ENCODE data around the gene WFDC2. TPM values are rescaled to one million over a fixed set of nuclear protein-coding genes. Genes with fewer than 3 reads are reported as not detected.

The WFDC2 gene
- total and polyA plus RNA-seq, 2 donors (not counting 3 experiments of a cell fraction or from before 2014, with no cell fraction given): not detected

- CTCF ChIA-PET: interaction anchor here (1.0 to 1.8 kb wide), 3 partner anchors 9 to 93 kb away, joined by 3 to 4 read pairs (median 3); no protein-coding TSS in a partner anchor
- dilution Hi-C loops (cut with MboI; ENCODE audit: extremely low pct_ligation_motif_present, low sequenced_read_pairs): no loop called here
- no peaks in the 10 kb centered on the region for H3K9me3 ChIP-seq (replicated peaks; ENCODE audit: control insufficient read depth, insufficient read depth, low read length)
Measured at GRCh38 chr20:45467172-45467571, 2.4 kb upstream of the WFDC2 start.

More at GRCh38 chr20:45467172-45467571, 2.4 kb upstream of the WFDC2 start:
- DNase-seq (ENCODE audit: low read depth, low spot score) (no peak), FAIRE-seq (no peak)
- H3K9ac ChIP-seq (replicated peaks; ENCODE audit: extremely low read depth, insufficient read depth, low read length): no peak overlapping the region
- no peak overlapping the region for H3K4me3 ChIP-seq (replicated peaks in 1 of 3; ENCODE audit: insufficient read depth in 1 of 3, low read depth in 1 of 3, low read length in 3 of 3)
- TF ChIP-seq JUN (IDR thresholded peaks at IDR 0.05; ENCODE audit: borderline replicate concordance, insufficient read depth, insufficient read length, low read depth) (no peak), MYC (IDR thresholded peaks at IDR 0.05; ENCODE audit: low read depth, low read length) (no peak), FOS (IDR thresholded peaks at IDR 0.05; ENCODE audit: borderline replicate concordance, insufficient read depth, low read length) (no peak), CTCF (IDR thresholded peaks at IDR 0.05; ENCODE audit: extremely low read depth in 1 of 2, insufficient read depth in 1 of 2, low read depth in 1 of 2, low read length in 2 of 2) (no peak), GATA2 (IDR thresholded peaks at IDR 0.05; ENCODE audit: insufficient read depth, insufficient read length, low read depth, low read length) (no peak), EZH2 (IDR thresholded peaks at IDR 0.05; ENCODE audit: borderline replicate concordance, low read depth, low read length, severe bottlenecking) (no peak), POLR2AphosphoS5 (IDR thresholded peaks at IDR 0.05; ENCODE audit: insufficient read depth, low read depth, low read length) (no peak), MAX (IDR thresholded peaks at IDR 0.05; ENCODE audit: insufficient read depth, insufficient read length) (no peak), POLR2A (IDR thresholded peaks at IDR 0.05; ENCODE audit: low read depth, low read length) (no peak)
- no peak overlapping the region for H3K27ac ChIP-seq (ENCODE audit: insufficient read depth, low read depth, low read length)
- H3K79me2 ChIP-seq (ENCODE audit: control insufficient read depth, insufficient read depth, low read length): no peaks in the 10 kb centered on the region
- H3K9me1 ChIP-seq (replicated peaks; ENCODE audit: control insufficient read depth, extremely low read depth, insufficient read depth, low read length): no peaks in the 10 kb centered on the region
- no peaks in the 10 kb centered on the region for H4K20me1 ChIP-seq (replicated peaks; ENCODE audit: control insufficient read depth, extremely low read depth, insufficient read depth, low read length)
- no peak overlapping the region for H2AFZ ChIP-seq (ENCODE audit: low read depth, low read length)
- POLR2A ChIA-PET: no interaction called here
- no TSS peak for BruUV-seq (replicated peaks)
- H3K36me3 ChIP-seq (ENCODE audit: control insufficient read depth in 2 of 2, extremely low read depth in 1 of 2, insufficient read depth in 2 of 2, low read length in 2 of 2): no peaks in the 10 kb centered on the region
- H3K27me3 ChIP-seq (ENCODE audit: control insufficient read depth in 2 of 2, insufficient read depth in 2 of 2, low read length in 2 of 2): peaks cover 54 to 74% of the 10 kb centered on the region in 2 experiments
- intact Hi-C loops (cut with micrococcal nuclease): no loop called here
- H3K4me2 ChIP-seq (ENCODE audit: insufficient read depth, low read length): no peak overlapping the region
- peaks cover 4% of the 10 kb centered on the region for H3K4me1 ChIP-seq (ENCODE audit: control insufficient read depth, extremely low read depth, insufficient read depth, low read length)

Measured in endothelial cell of umbilical vein (primary cell).